Measurements from ENCODE around the gene ZNF619.

The ZNF619 gene

GRCh38 chr3:40465456-40465855 is 11.5 kb upstream of the ZNF619 start:
- DNase-seq (ENCODE audit: low read depth) = no peak

GRCh38 chr3:40468018-40468417 is 8.9 kb upstream of the ZNF619 start:
- no peak for DNase-seq (ENCODE audit: low read depth)

DNA sequence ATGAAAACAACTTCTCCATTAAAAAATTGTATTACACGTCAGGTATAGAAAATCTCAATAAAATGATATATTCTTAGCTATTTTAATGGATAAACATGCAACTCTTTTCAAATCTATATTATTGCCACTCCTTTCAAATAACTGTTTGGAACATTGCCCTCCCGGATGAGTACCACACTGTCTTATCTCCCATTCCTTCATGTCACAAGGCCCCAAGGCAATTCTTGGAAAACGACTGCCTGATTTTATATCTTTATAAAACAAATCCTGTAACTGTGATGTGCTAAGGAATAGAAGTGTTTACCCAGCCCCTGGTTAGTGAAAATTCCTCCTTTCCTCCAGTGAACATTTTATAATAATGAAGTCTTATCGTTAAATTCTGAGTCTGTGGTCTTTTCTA is 6.2 kb upstream of the ZNF619 start:
- no peak for DNase-seq (ENCODE audit: low read depth)

- DNase-seq (ENCODE audit: low read depth) = no peak
Measured at GRCh38 chr3:40477666-40478065, 744 bp downstream of the ZNF619 start.

GRCh38 chr3:40487172-40487571 is 10.2 kb downstream of the ZNF619 start:
- no peak for DNase-seq (ENCODE audit: low read depth)

DNA sequence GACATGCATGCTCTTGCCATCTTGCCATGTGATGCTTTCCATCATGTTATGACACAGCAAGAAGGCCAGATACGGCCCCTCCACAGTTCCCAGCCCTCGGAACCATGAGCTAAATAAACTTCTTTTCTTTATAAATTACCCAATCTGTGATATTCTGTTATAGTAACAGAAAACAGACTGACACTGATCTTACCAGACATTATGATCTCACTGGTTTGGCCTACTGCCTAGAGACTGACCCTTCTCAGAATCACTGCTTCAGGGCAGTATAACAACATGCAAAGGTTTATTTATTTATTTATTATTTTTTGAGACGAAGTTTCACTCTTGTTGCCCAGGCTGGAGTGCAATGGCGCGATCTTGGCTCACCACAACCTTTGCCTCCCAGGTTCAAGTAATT is 14.0 kb downstream of the ZNF619 start:
- no peak for DNase-seq (ENCODE audit: low read depth)

DNA sequence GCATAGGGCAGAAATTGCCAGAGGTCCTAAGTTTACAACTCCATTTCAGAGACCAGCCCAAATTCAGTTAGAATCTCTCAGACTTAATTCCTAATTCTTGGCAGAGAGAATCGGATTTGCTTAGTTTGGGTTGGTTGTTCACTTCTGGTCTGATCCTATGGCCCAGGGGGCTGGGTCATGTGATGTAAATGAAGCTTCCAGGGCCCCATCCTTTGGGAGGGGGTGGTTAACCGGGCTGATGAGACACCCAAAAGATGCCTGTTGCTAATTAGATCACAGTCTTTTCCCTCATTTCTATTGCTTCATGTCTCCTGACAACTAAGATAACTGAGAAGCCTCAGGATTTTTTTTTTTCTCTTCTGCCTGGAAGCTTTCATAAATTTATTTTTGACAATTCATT is 17.8 kb downstream of the ZNF619 start:
- no peak for DNase-seq (ENCODE audit: low read depth)

- DNase-seq (ENCODE audit: low read depth) = no peak
Measured at GRCh38 chr3:40497288-40497687, 20.4 kb downstream of the ZNF619 start.

DNA sequence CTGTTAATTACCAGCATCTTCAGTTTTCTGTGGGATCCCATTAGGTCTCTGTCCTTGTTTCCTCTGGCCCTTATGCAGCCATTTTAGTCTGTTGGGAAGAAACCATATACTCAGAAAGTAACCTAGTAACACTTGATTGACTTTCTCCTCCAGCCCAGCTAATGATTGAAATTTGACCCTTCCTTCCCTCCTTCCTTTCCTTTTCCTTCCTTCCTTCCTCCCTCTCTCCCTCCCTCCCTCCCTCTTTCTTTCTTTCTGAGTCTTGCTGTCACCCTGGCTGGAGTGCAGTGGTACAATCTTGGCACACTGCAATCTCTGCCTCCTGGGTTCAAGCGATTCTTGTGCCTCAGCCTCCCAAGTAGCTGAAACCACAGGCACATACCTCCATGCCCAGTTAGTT is 23.0 kb downstream of the ZNF619 start:
- DNase-seq (ENCODE audit: low read depth) = no peak

DNA sequence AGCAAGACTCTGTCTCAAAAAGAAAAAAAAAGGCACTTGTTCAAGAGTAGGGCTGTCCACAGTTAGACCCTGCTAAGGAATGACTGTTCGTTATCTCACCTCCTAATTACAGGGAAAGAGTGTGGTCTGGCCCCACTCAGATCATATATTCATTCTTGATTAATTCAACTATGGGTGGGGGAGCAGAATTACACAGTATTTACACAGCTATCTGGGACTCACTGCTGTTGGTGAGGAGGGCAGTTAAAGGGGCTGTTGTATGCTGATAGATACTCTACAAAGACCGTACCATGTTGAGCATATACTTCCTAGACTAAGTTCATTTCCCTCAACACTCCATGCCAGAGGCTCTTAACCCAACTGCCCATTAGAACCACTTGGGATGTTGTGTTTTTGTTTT is 25.1 kb downstream of the ZNF619 start:
- DNase-seq (ENCODE audit: low read depth) = no peak

DNA sequence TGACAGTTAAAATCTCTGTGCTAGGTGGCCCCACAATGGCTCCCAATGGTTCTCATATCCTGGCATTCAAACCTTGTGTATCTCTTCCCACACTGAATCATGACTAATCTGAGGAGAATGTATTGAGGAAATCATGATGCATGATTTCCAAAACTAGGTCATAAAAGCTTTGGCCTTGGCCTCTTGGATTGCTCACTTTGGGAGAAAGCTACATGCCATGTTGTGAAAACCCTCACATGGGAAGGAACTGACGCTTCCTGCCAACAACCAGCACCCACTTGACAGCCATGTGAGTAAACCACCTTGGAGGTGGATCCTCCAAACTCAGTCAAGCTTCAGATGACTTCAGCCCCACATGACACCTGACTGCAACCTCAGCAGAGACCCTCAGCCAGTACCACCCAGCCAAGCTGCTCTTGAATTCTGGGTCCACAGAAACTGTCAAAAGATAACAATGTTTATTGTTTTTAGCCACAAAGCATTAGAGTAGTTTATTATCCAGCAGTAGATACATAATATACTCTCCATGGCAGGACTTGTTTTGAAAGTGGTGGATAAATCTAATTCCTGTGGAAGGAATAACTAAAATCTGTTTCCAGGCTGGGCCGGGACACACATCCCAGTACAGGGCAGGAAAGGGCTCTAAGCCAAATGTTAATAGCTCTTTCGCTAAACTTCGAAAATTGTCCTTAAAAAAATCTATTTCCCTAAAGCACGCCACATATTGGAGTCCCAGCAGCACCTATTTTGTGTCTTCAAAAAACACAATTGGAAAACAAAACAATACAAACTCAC is 27.9 kb downstream of the ZNF619 start:
- DNase-seq (ENCODE audit: low read depth) = no peak

GRCh38 chr3:40505599-40506462 is 28.9 kb downstream of the ZNF619 start, which contains the start of gene ZNF620:
ZNF620 (plus strand) TSS chr3:40506039; CDS start chr3:40506353, 314 bp downstream.
- DNase-seq (ENCODE audit: low read depth) = peak; percentile 40

DNA sequence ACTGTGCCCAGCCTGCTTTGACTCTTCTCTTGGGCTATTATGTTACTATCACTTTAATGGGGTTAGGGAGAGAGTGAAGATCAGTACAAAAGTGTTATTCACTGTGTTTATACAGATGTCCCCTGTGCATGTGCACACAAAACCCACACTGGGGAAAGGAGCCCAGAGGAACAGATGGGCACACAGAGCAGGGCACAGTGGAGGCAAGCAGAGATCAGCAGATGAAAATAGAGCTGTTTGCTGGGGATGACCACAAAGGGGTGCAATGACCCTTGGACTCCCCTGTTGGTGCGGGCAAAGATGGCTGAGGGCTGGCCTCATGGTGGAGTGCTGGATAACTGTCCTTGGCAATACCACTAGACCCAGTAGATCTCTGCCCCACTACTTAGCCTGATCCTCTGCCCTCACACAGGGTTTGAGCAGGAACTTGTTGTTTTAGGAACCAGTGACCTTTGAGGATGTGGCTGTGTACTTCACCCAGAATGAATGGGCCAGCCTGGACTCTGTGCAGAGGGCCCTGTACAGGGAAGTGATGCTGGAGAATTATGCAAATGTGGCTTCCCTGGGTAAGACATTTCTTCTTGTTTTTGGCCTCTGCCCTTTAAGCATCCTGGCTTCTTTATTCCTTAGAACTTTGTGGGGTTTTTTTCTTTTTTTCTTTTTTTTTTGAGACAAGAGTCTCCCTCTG is 34.3 kb downstream of the ZNF619 start:
- DNase-seq (ENCODE audit: low read depth) = no peak

DNA sequence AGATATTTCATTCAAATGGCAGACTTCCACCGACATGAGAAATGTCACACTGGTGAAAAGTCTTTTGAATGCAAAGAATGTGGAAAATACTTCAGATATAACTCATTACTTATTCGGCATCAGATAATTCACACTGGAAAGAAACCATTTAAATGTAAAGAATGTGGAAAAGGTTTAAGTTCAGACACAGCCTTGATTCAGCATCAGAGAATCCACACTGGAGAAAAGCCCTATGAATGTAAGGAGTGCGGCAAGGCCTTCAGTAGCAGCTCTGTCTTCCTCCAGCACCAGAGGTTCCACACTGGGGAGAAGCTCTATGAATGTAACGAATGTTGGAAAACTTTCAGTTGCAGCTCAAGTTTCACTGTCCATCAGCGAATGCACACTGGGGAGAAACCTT is 39.3 kb downstream of the ZNF619 start:
- no peak for DNase-seq (ENCODE audit: low read depth)

- no peak for DNase-seq (ENCODE audit: low read depth)
Measured at GRCh38 chr3:40518067-40518466, 41.1 kb downstream of the ZNF619 start.

DNA sequence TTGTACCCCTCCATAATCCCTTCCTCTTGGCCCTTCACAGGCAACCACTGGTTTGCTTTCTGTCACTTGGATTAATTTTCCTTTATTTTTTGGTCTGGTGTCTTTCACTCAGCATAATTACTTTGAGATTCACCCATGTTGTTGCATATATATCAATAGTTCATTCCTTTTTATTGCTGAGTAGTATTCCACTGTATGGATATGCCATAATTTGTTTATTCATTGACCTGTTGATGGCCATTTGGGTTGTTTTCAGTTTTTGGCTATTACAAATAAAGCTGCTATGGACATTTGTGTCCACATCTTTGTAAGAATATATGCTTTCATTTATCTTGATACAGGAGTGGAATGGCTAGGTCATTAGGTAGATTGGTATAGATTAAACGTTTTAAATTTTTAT is 41.9 kb downstream of the ZNF619 start:
- no peak for DNase-seq (ENCODE audit: low read depth)

DNA sequence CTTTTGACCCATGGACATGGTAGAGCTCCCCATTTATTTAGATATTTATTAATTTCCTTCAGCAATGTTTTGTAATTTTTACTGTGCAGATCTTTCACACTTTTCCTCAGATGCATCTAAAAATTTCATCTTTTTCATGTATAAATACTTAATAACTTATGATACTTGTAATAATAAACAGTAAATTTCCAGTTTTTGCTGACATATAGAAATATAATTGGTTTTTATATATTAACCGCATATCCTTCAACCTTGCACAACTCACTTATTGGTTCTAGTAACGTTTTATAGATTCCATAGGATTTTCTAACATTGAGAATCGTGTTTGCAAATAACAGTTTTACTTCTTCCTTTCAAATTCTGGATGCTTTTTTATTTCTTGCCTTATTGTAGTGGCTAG is 44.3 kb downstream of the ZNF619 start:
- DNase-seq (ENCODE audit: low read depth) = no peak

DNA sequence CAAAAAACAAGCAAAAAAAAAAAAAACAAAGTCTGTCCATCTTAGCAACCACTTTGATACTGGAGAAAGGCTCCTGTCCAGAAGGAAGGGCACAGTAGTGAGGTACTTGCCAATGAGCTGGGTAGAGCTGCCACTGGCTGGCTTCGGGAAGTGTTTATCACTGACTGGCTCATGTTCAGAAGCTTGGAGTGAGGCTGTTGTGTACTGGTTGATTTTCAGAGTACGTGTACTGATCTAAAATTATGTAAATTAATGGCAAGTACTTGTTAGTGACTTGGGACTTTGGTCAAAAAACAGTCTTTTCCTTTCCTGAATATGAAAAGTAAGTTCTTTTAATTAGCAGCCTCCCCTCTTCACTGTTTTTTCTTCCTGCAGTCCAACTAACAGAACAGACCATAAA is 46.9 kb downstream of the ZNF619 start:
- DNase-seq (ENCODE audit: low read depth) = no peak

GRCh38 chr3:40524222-40524567 is 47.3 kb downstream of the ZNF619 start:
- no peak for DNase-seq (ENCODE audit: low read depth)

GRCh38 chr3:40524568-40525285 is 47.8 kb downstream of the ZNF619 start, which contains the start of gene ZNF621:
ZNF621 (plus strand) TSS chr3:40524960; CDS start chr3:40525841, 881 bp downstream.
- peak; percentile 68 for DNase-seq (ENCODE audit: low read depth)

GRCh38 chr3:40528426-40528825 is 51.5 kb downstream of the ZNF619 start:
- no peak for DNase-seq (ENCODE audit: low read depth)

DNA sequence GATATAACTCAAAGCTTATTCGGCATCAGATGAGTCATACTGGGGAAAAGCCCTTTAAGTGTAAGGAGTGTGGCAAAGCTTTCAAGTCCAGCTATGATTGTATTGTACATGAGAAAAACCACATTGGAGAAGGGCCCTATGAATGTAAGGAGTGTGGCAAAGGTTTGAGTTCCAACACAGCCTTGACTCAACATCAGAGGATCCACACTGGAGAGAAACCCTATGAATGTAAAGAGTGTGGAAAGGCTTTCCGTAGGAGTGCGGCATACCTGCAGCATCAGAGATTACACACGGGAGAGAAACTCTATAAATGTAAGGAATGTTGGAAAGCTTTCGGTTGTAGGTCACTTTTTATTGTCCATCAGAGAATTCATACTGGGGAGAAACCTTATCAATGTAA is 55.3 kb downstream of the ZNF619 start:
- no peak for DNase-seq (ENCODE audit: low read depth)

Data from stimulated activated CD8-positive, alpha-beta memory T cell treated with anti-CD3 and anti-CD28 coated beads, Interleukin-12 subunit alpha, Interleukin-12 subunit beta, amount 100 ng/mL, for 1 hour (primary cell).